Measurements from ENCODE around the gene RAB34.

Gene RAB34

DNA sequence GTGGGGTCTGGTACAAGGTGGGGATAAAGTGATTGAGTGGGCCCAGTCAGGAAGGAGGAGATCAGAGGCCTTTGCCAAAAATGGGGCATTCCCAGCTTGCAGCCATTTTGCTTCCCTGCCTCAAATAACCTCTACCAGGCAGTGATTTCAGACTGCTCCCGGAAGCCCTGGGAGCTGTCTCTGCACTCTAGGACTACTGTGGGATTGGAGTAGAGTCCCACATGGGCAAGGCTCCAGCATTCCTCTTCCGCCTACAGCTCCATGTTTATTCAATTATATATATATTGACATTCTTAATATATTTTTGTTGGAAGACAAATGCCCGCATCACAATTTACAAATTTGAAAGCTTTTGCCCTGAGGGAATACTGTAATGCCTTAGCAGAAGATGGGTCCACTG is 42.2 kb downstream of the RAB34 start:
- no peak for DNase-seq

DNA sequence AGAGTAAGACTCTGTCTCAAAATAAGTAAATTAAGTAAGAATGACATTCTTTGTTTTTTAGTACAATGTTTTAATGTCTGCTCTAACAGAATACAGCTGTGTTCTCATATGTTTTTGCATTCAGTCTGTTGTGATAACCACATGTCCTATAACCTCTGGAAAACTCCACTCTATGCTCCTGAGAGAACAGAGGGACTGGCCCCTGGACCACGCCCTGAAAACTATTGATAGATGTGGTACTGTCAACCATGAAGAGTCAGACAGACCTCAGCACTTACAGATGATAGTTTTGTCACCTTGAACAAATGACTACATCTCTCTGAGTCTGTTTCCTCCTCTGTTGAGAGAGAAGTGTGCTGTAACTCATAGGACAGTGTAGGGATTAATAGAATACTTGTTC is 47.8 kb downstream of the RAB34 start:
- DNase-seq: no peak

DNA sequence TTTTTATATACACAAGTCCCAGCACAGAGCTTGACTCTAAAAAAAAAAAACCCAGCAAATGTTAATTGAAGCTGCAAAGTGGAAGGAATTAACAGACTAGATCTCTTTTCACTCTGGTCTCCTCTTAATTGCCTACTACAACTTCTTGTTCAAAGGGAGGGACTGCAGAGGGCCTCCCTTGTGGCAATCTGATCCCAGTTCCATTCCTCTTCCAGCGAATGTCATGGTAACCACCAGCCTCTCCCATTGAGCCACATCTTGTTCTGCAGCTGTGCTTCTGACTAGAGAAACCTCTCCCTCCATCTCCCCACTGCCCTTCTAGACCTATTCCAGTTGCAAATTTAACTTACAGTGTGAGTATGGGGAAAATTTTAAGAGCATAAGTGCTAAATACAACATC is 49.8 kb downstream of the RAB34 start:
- DNase-seq: no peak

DNA sequence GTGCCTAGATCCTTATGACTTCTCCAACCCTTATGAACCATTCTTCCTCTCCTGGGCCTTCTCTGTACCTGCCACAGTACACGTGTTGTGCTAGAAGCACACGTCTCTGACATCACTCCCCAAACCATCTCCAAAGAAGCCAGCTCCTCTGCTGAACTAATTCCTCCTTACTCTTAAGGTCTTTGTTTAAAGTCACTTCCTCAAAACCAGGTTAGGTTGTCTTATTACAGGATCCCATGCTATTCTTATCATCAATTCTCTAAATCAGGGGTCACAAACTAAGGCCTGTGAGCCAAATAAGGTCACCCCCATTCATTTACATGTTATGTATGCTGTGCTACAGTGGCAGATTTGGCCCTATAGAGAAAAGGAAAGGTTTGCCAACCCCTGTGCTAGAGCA is 51.7 kb downstream of the RAB34 start:
- DNase-seq: no peak

Data from activated gamma-delta T cell treated with Interleukin-2 at 50 U/mL for 16 hours (primary cell).